HEK293T (cell line): ENCODE data around the gene GPHN.
A peak's percentile ranks its signal among the peaks of the same experiment; 100 is the strongest.

ENCODE experiments used
- CTCF ChIA-PET: fragments of 350-600 bp; formaldehyde crosslinking; extraction: SDS; loops from one replicate; lab custom pipeline; 2021; ENCODE audit warnings: antibody characterized with exemption, inconsistent platforms; lab: Yijun Ruan, JAX
- POLR2A ChIA-PET: fragments of 350-600 bp; formaldehyde crosslinking; extraction: SDS; loops from one replicate; lab custom pipeline; 2020; ENCODE audit warnings: antibody characterized with exemption, inconsistent platforms; lab: Yijun Ruan, JAX
- DNase-seq: peaks from one replicate; pipeline ENCODE4 v3.0.0; 2012; ENCODE audit warnings: mixed read lengths; ENCODE audit errors: extremely low spot score
- ARNT ChIP-seq: fragments of 450-650 bp; IDR thresholded peaks from 2 replicates; pipeline ENCODE4 v1.6.1; 2017; ENCODE audit warnings: mild to moderate bottlenecking
- BHLHE40 ChIP-seq: fragments of 450-650 bp; IDR thresholded peaks from 2 replicates; pipeline ENCODE4 v1.6.1; 2016; ENCODE audit warnings: mild to moderate bottlenecking, moderate library complexity, borderline replicate concordance
- CTBP1 ChIP-seq: fragments of 450-650 bp; IDR thresholded peaks from 2 replicates; pipeline ENCODE4 v1.6.1; 2016; ENCODE audit warnings: borderline replicate concordance
- ELF4 ChIP-seq: fragments of 450-650 bp; IDR thresholded peaks from 2 replicates; pipeline ENCODE4 v1.6.1; 2017; ENCODE audit warnings: antibody characterized with exemption
- FOXA1 ChIP-seq: fragments of 450-650 bp; IDR thresholded peaks from 2 replicates; pipeline ENCODE4 v1.6.1; 2016; ENCODE audit warnings: mild to moderate bottlenecking
- FOXK2 ChIP-seq: fragments of 450-650 bp; IDR thresholded peaks from 2 replicates; pipeline ENCODE4 v1.6.1; 2016; ENCODE audit warnings: mild to moderate bottlenecking
- FOXM1 ChIP-seq: fragments of 450-650 bp; IDR thresholded peaks from 2 replicates; pipeline ENCODE4 v1.6.1; 2017; ENCODE audit warnings: mild to moderate bottlenecking, borderline replicate concordance
- HDGF ChIP-seq: fragments of 450-650 bp; IDR thresholded peaks from 2 replicates; pipeline ENCODE4 v1.6.1; 2017; ENCODE audit warnings: antibody characterized with exemption, borderline replicate concordance
- L3MBTL2 ChIP-seq: fragments of 450-650 bp; conservative IDR thresholded peaks from 2 replicates; pipeline ENCODE4 v1.6.1; 2016; ENCODE audit warnings: mild to moderate bottlenecking
- LEF1 ChIP-seq: fragments of 450-650 bp; IDR thresholded peaks from 2 replicates; pipeline ENCODE4 v1.6.1; 2017; ENCODE audit warnings: mild to moderate bottlenecking, borderline replicate concordance
- NFRKB ChIP-seq: fragments of 450-650 bp; IDR thresholded peaks from 2 replicates; pipeline ENCODE4 v1.6.1; 2016; ENCODE audit warnings: mild to moderate bottlenecking, moderate library complexity
- SP1 ChIP-seq: fragments of 450-650 bp; IDR thresholded peaks from 2 replicates; pipeline ENCODE4 v1.6.1; 2017
- SUZ12 ChIP-seq: fragments of 450-650 bp; IDR thresholded peaks from 2 replicates; pipeline ENCODE4 v1.6.1; 2016; ENCODE audit warnings: mild to moderate bottlenecking
- TARDBP ChIP-seq: fragments of 450-650 bp; IDR thresholded peaks from 2 replicates; pipeline ENCODE4 v1.6.1; 2016
- ZNF384 ChIP-seq: fragments of 450-650 bp; IDR thresholded peaks from 2 replicates; pipeline ENCODE4 v1.6.1; 2016
- TF ChIP-seq, protein P1 (sequence below): fragments of 450-650 bp; IDR thresholded peaks from 2 replicates; pipeline ENCODE4 v1.6.1; 2016

The GPHN gene

DNA sequence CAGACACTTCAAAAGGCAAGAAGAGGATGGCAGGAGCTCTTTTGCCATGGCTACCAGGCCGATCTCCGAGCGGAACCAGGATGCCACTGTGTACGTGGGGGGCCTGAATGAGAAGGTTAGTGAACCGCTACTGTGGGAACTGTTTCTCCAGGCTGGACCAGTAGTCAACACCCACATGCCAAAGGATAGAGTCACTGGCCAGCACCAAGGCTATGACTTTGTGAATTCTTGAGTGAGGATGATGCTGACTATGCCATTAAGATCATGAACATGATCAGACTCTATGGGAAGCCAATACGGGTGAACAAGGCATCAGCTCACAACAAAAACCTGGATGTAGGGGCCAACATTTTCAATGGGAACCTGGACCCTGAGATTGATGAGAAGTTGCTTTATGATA is 691.1 kb downstream of the GPHN start:
- no peak for TF ChIP-seq BHLHE40
- CTCF ChIA-PET: no interaction called here
- POLR2A ChIA-PET: no interaction called here
- DNase-seq: no peak

GRCh38 chr14:67207810-67208209 is 699.9 kb downstream of the GPHN start:
- ChIA-PET CTCF (no interaction called here), POLR2A (no interaction called here)
- no peak for DNase-seq
- TF ChIP-seq ARNT (no peak), LEF1 (no peak), SUZ12 (no peak), BHLHE40 (no peak), ELF4 (no peak), L3MBTL2 (no peak), ZNF384 (no peak), HDGF (no peak), CTBP1 (no peak), SP1 (no peak), FOXA1 (no peak), TARDBP (no peak), FOXK2 (no peak), FOXM1 (no peak), NFRKB (no peak)
- TF ChIP-seq, protein P1, sequence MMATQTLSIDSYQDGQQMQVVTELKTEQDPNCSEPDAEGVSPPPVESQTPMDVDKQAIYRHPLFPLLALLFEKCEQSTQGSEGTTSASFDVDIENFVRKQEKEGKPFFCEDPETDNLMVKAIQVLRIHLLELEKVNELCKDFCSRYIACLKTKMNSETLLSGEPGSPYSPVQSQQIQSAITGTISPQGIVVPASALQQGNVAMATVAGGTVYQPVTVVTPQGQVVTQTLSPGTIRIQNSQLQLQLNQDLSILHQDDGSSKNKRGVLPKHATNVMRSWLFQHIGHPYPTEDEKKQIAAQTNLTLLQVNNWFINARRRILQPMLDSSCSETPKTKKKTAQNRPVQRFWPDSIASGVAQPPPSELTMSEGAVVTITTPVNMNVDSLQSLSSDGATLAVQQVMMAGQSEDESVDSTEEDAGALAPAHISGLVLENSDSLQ: no peak

DNA sequence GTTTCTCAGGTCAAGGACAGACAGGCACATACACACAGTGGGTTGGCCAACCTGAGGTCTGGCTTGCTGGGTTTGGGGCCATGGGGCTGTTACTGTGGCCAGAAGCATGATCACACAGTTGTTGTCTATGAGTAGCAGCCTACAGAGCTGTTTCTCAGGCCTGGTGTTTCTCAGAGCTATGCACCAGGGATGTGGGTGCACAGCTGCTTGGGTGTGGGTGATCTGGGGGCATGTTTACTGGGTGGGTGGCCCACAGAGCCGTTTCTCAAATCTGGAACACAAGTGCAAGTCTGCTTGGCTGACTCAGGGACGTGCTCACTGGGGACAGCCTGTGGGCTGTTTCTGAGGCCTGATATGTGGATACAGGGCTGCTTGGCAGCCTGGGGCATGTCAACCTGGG is 710.2 kb downstream of the GPHN start:
- ChIA-PET CTCF (no interaction called here), POLR2A (no interaction called here)
- TF ChIP-seq FOXA1 (no peak), LEF1 (no peak), ELF4 (no peak), FOXM1 (no peak), SP1 (no peak), ZNF384 (no peak), CTBP1 (no peak), FOXK2 (no peak), HDGF (no peak)
- no peak for DNase-seq

- TF ChIP-seq, protein P1: no peak
- TF ChIP-seq FOXK2: no peak
- no peak for TF ChIP-seq LEF1
- TF ChIP-seq ARNT: no peak
- TF ChIP-seq NFRKB: no peak
- TF ChIP-seq FOXM1: no peak
- CTCF ChIA-PET: no interaction called here
- POLR2A ChIA-PET: no interaction called here
- DNase-seq: peak; percentile 28
Measured at GRCh38 chr14:67221248-67221981, 713.5 kb downstream of the GPHN start.

DNA sequence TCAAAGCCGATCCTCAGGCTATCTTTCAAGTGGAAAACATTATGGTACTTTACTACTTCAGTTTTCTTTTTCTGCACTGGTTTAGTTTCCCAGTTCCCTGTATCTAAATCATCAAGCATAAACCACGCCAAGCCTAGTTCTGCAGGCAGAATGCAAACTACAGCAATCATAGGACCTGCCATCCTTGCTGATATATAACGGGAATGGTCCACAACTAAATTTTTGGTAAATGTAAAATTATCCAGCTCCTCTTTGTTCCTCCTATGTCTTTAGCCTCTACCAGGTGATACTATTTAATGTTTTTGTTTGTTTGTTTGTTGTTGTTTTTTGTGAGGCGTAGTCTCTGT is 714.0 kb downstream of the GPHN start:
- no peak for DNase-seq
- ChIA-PET POLR2A (no interaction called here), CTCF (no interaction called here)
- TF ChIP-seq ELF4 (no peak), L3MBTL2 (no peak), HDGF (no peak), NFRKB (no peak), ARNT (no peak), BHLHE40 (no peak), TARDBP (no peak), LEF1 (no peak), FOXK2 (no peak), SUZ12 (no peak), ZNF384 (no peak), SP1 (no peak), FOXA1 (no peak), CTBP1 (no peak), FOXM1 (no peak)
- TF ChIP-seq, protein P1: no peak

GRCh38 chr14:67225523-67225922 is 717.6 kb downstream of the GPHN start:
- ChIA-PET CTCF (no interaction called here), POLR2A (interaction anchor here (1.6 kb wide), 1 partner anchor 16 kb away, joined by 5 read pairs; the partner anchor contains the start of gene PALS1)
- no peak for TF ChIP-seq FOXK2
- no peak for TF ChIP-seq TARDBP
- TF ChIP-seq BHLHE40: no peak
- TF ChIP-seq SUZ12: no peak
- TF ChIP-seq ARNT: no peak
- no peak for TF ChIP-seq L3MBTL2
- no peak for TF ChIP-seq FOXA1
- no peak for TF ChIP-seq ELF4
- no peak for TF ChIP-seq CTBP1
- TF ChIP-seq ZNF384: no peak
- TF ChIP-seq HDGF: no peak
- TF ChIP-seq, protein P1: no peak
- no peak for TF ChIP-seq FOXM1
- no peak for TF ChIP-seq SP1
- no peak for TF ChIP-seq LEF1
- no peak for TF ChIP-seq NFRKB
- DNase-seq: no peak
